ENCODE data around the gene GOLGA6A. TPM values are rescaled to one million over a fixed set of nuclear protein-coding genes. Genes with fewer than 3 reads are reported as not detected.
A peak's percentile ranks its signal among the peaks of the same experiment; 100 is the strongest.

Gene GOLGA6A
- total RNA-seq, 2 experiments from 2014 or later: 0.16 to 0.42 TPM

- intact Hi-C loops (cut with DNase I, micrococcal nuclease): no loop called here
- no peak overlapping the region for H3K27ac Mint-ChIP-seq
- no peaks in the 10 kb centered on the region for H3K4me1 Mint-ChIP-seq (ENCODE audit: low read depth)
- TF ChIP-seq CTCF (IDR thresholded peaks at IDR 0.05): no peak
- no peaks in the 10 kb centered on the region for H3K9me3 Mint-ChIP-seq
- Histone ChIP-seq H3K9me3 (ENCODE audit: control insufficient read depth in 1 of 2, insufficient read depth in 1 of 2, low read length in 2 of 2) (no peaks in the 10 kb centered on the region), H3K27me3 (ENCODE audit: control insufficient read depth in 1 of 2, insufficient read depth in 2 of 2, low read length in 2 of 2) (no peaks in the 10 kb centered on the region), H3K36me3 (ENCODE audit: insufficient read depth, low read length) (peaks cover 68% of the 10 kb centered on the region), H3K4me3 (ENCODE audit: low read length) (no peak overlapping the region), H3K4me1 (ENCODE audit: insufficient read depth, low read length) (no peaks in the 10 kb centered on the region), H3K27ac (ENCODE audit: low read depth in 1 of 2, low read length in 2 of 2) (no peak overlapping the region)
- no peak for ATAC-seq (ENCODE audit: poor library complexity)
- no peak overlapping the region for H3K4me3 Mint-ChIP-seq
- no peak for DNase-seq
- ChIA-PET CTCF (no interaction called here), POLR2A (no interaction called here)
- H3K27me3 Mint-ChIP-seq: no peaks in the 10 kb centered on the region
- H3K36me3 Mint-ChIP-seq (ENCODE audit: low read depth): peaks cover 81% of the 10 kb centered on the region
Measured at GRCh38 chr15:74028646-74029045, 53.7 kb downstream of the GOLGA6A start.

- no peak overlapping the region for H3K4me3 Mint-ChIP-seq
- H3K27ac Mint-ChIP-seq: peak overlapping the region; percentile 61
- Histone ChIP-seq H3K36me3 (ENCODE audit: insufficient read depth, low read length) (peaks cover 67% of the 10 kb centered on the region), H3K4me3 (ENCODE audit: low read length) (no peak overlapping the region), H3K9me3 (ENCODE audit: control insufficient read depth in 1 of 2, insufficient read depth in 1 of 2, low read length in 2 of 2) (no peaks in the 10 kb centered on the region), H3K27me3 (ENCODE audit: control insufficient read depth in 1 of 2, insufficient read depth in 2 of 2, low read length in 2 of 2) (no peaks in the 10 kb centered on the region), H3K4me1 (ENCODE audit: insufficient read depth, low read length) (no peaks in the 10 kb centered on the region), H3K27ac (ENCODE audit: low read depth in 1 of 2, low read length in 2 of 2) (no peak overlapping the region)
- ChIA-PET POLR2A (interaction anchor here (1.3 kb wide), 1 partner anchor 33 kb away, joined by 3 read pairs; the partner anchor contains the start of gene PML), CTCF (no interaction called here)
- no peaks in the 10 kb centered on the region for H3K4me1 Mint-ChIP-seq (ENCODE audit: low read depth)
- intact Hi-C loops (cut with DNase I, micrococcal nuclease): no loop called here
- no peaks in the 10 kb centered on the region for H3K27me3 Mint-ChIP-seq
- H3K36me3 Mint-ChIP-seq (ENCODE audit: low read depth): peaks cover 86% of the 10 kb centered on the region
- ATAC-seq (ENCODE audit: poor library complexity) (no peak), DNase-seq (no peak)
- H3K9me3 Mint-ChIP-seq: no peaks in the 10 kb centered on the region
- TF ChIP-seq CTCF (IDR thresholded peaks at IDR 0.05): no peak
Measured at GRCh38 chr15:74027688-74028087, 54.7 kb downstream of the GOLGA6A start.

DNA sequence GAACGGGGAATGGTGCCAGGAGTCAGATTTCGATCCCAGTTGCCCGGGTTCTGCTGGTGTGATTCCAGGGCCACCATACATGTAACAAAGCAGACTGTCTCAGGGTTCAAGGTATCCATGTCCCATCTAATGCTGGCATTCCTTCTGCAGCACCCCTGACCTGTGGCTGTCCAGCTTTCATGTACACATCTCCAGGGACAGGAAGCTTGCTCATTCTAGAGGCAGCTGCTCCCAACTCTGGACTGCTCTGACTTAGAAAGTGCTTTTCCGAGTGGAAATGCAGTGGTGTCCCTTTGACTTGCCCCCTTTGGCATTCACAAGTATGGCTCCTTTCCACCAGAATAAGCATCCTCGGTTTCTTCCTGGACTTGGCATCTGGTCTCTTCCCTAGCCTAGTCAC is 56.9 kb downstream of the GOLGA6A start:
- H3K27me3 Mint-ChIP-seq: no peaks in the 10 kb centered on the region
- no peak overlapping the region for H3K27ac Mint-ChIP-seq
- CTCF ChIA-PET: no interaction called here
- Histone ChIP-seq H3K36me3 (ENCODE audit: insufficient read depth, low read length) (peaks cover 72% of the 10 kb centered on the region), H3K27ac (ENCODE audit: low read depth in 1 of 2, low read length in 2 of 2) (no peak overlapping the region), H3K4me3 (ENCODE audit: low read length) (no peak overlapping the region), H3K27me3 (ENCODE audit: control insufficient read depth in 1 of 2, insufficient read depth in 2 of 2, low read length in 2 of 2) (no peaks in the 10 kb centered on the region), H3K4me1 (ENCODE audit: insufficient read depth, low read length) (no peaks in the 10 kb centered on the region), H3K9me3 (ENCODE audit: control insufficient read depth in 1 of 2, insufficient read depth in 1 of 2, low read length in 2 of 2) (no peaks in the 10 kb centered on the region)
- no peak overlapping the region for H3K4me3 Mint-ChIP-seq
- intact Hi-C loops (cut with DNase I, micrococcal nuclease): no loop called here
- no peak for ATAC-seq (ENCODE audit: poor library complexity)
- POLR2A ChIA-PET: no interaction called here
- no peaks in the 10 kb centered on the region for H3K4me1 Mint-ChIP-seq (ENCODE audit: low read depth)
- no peak for TF ChIP-seq CTCF (IDR thresholded peaks at IDR 0.05)
- no peaks in the 10 kb centered on the region for H3K9me3 Mint-ChIP-seq
- no peak for DNase-seq
- H3K36me3 Mint-ChIP-seq (ENCODE audit: low read depth): peaks cover 88% of the 10 kb centered on the region
